Stomach smooth muscle (tissue), 2 donors: ENCODE measurements around the gene MAML3.

Source experiments
- H3K27ac ChIP-seq: one replicate; pipeline ENCODE4 v1.7.0; 2013; ENCODE audit warnings: mild to moderate bottlenecking, low read length, inconsistent platforms
- H3K27me3 ChIP-seq, 2 donors: one replicate each; pipeline ENCODE4 v1.7.0; 2013; ENCODE audit warnings: low read length in 2 of 2; ENCODE audit not compliant: insufficient read depth in 2 of 2, control insufficient read depth in 1 of 2
- H3K36me3 ChIP-seq, 2 donors: one replicate each; pipeline ENCODE4 v1.7.0; 2013; ENCODE audit warnings: low read length in 2 of 2; ENCODE audit not compliant: control insufficient read depth in 2 of 2, insufficient read depth in 2 of 2
- H3K4me1 ChIP-seq: one replicate; pipeline ENCODE4 v1.7.0; 2013; ENCODE audit warnings: low read length; ENCODE audit not compliant: control insufficient read depth, insufficient read depth
- H3K4me3 ChIP-seq, 2 donors: one replicate each; pipeline ENCODE4 v1.7.0; 2013; ENCODE audit warnings: low read length in 2 of 2
- H3K9ac ChIP-seq, 2 donors: one replicate each; pipeline ENCODE4 v1.7.0; 2013; ENCODE audit warnings: low read length in 2 of 2, mild to moderate bottlenecking in 1 of 2
- H3K9me3 ChIP-seq, 2 donors: one replicate each; pipeline ENCODE4 v1.7.0; 2013; ENCODE audit warnings: low read length in 2 of 2; ENCODE audit not compliant: control insufficient read depth in 2 of 2
- donor health status: healthy.
- donor health status: Pancreatic carcinoma.

The MAML3 gene

DNA sequence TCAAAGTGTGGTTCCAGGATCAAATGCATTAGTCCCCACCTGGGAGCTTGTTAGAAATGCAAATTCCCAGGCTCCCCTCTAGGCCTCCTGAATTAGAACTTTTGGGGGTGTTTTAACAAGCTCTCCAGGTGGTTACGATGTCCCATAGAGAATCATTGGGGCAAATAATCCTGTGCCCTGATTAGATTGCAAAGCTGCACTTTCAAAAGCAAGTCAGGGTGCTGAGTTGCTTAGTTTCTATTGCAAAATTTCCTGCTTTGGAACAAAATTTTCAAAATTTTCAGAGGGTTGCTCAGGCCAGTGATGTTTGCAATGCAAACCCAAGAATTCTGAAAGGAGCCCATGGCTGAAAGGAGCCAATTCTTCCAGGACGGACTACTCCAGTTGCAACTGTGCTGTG is 417.3 kb downstream of the MAML3 start:
- Histone ChIP-seq H3K4me1 (peaks cover 31% of the 10 kb centered on the region), H3K9me3 (no peaks in the 10 kb centered on the region), H3K27me3 (no peaks in the 10 kb centered on the region), H3K36me3 (no peaks in the 10 kb centered on the region), H3K27ac (peak overlapping the region; percentile 90), H3K4me3 (no peak overlapping the region), H3K9ac (no peak overlapping the region)

DNA sequence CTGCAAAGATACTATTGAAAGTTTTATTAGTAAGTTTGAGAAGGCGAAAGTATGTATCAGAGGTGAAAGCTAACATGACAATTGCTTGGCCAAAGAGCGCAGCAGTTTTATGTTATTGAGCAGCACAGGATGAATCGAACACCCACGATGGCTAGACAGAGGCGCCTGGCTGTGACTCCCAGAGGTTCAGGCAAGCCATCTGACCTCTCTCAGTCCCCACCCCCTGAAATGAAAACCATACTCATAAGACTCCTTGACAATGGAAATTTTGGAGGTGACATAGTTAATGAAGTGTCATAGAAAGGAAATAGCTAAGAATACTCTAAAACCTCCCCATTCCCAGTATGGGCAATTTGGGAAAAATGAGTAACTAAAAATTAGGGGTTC is 417.7 kb downstream of the MAML3 start:
- Histone ChIP-seq H3K4me1 (peaks cover 30% of the 10 kb centered on the region), H3K9ac (no peak overlapping the region), H3K9me3 (no peaks in the 10 kb centered on the region), H3K4me3 (peak overlapping the region in 1 of 2 donors; percentile 80), H3K27me3 (no peaks in the 10 kb centered on the region), H3K27ac (peak overlapping the region; percentile 90), H3K36me3 (no peaks in the 10 kb centered on the region)

DNA sequence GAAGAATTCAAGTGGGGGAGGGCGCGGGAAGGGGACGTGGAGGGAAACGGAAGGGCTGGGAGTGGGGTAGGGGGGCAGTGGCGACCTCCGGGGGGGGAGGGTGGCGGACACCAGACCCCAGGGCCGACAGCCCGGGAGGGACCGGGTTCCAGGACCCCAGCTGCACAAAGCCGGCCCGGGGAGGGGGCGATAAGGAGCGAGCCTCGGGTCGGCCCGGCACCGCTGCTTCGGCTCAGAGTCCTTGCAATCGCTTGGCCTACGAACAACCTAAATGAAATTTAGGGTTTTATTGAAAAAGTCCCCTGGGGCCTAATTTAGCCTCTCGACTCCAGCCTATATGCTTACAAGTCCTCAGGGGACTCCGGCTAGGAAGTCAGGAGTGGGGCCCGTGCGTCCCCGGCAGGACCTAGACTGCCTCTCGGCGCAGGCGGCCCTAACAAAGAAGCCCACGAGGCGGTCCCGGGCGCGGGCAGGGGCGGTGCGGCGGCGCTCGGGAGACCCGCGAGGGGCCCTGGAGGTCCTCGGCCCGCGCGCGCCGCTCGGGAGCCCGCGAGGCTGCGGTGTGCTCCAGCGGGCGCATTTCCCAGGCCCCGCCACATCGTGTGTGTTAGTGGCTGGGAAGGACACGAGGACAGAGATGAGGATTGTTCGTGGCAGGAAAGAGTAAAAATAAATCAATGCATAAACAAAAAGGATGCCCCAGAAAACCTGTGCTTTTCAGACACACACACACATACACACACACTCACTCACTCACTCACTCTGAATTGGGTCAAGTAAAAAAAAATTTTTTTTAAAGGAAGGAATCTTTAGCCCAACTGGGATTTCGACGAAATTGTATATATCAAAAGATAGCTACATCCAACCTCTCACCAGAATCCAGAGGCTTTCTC is 418.4 kb downstream of the MAML3 start:
- peak overlapping the region; percentile 69 to 85 for H3K9ac ChIP-seq
- H3K36me3 ChIP-seq = no peaks in the 10 kb centered on the region
- no peaks in the 10 kb centered on the region for H3K9me3 ChIP-seq
- peak overlapping the region; percentile 80 for H3K4me3 ChIP-seq
- H3K4me1 ChIP-seq = peaks cover 24% of the 10 kb centered on the region
- H3K27me3 ChIP-seq = no peaks in the 10 kb centered on the region
- H3K27ac ChIP-seq = peak overlapping the region; percentile 90

DNA sequence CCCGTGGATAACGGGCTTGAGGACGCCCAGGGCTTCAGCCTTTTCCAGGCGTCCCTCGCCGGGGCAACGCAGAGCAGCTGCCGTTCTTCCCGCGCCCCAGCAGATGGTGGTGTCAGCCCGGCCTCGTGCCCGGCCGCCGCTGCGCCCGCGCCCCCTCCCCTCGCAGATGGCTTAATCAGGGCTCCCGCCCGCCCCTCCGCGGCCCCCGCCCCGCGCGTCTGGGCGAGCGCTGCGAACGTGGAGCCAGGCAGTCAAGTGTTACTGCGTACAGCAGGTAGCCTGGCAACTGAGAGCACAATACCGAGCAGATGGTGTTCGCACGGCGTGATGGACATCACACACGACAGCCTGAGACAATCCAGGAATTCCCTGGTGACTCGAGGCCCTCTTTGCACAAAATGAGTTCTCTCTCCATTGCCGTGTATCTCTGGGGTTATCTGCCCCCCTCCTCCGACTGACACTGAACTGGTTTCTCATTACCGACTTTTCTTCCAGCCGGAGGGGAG is 419.1 kb downstream of the MAML3 start:
- Histone ChIP-seq H3K9me3 (no peaks in the 10 kb centered on the region), H3K36me3 (peaks cover 0 to under 1% of the 10 kb centered on the region in 2 donors), H3K4me1 (peaks cover 17% of the 10 kb centered on the region), H3K27me3 (no peaks in the 10 kb centered on the region), H3K27ac (peak overlapping the region; percentile 90), H3K9ac (peak overlapping the region; percentile 85 to 87), H3K4me3 (peak overlapping the region; percentile 80)

DNA sequence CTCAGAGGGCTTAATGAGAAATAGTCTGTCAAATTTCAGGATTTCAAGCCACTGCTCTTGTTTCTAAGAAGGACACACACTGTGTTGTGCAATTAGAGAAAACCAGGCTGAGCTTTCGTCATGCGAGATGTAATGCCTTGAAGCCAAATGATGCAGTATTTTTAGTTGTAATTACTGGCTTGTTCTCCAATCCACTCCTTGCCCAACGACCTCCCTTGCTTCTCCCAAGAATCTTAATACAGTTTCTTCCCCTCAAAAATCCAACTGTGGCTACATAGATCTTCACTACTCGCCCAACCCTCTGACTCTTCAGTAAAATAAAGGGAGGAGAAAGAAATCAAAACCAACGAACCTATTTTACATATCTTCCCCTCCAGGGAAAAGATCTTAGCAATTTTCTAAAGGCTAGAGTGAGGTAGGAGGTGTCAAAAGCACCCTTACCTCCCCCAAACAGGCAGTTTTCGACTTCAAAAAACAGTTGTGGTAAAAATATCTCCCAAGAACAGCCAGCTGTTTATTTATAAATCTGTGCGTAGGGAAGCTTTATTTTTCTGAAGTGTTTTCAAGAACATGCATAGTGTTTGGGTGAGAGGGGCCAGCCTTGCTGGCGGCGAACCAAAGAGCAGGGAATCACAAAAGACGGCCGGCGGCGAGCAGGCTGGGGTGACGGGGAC is 419.6 kb downstream of the MAML3 start:
- Histone ChIP-seq H3K27me3 (no peaks in the 10 kb centered on the region), H3K9ac (peak overlapping the region; percentile 85 to 87), H3K9me3 (no peaks in the 10 kb centered on the region), H3K4me1 (peaks cover 14% of the 10 kb centered on the region), H3K36me3 (peaks cover 0 to 2% of the 10 kb centered on the region in 2 donors), H3K4me3 (peak overlapping the region; percentile 61 to 80), H3K27ac (peak overlapping the region; percentile 90)

DNA sequence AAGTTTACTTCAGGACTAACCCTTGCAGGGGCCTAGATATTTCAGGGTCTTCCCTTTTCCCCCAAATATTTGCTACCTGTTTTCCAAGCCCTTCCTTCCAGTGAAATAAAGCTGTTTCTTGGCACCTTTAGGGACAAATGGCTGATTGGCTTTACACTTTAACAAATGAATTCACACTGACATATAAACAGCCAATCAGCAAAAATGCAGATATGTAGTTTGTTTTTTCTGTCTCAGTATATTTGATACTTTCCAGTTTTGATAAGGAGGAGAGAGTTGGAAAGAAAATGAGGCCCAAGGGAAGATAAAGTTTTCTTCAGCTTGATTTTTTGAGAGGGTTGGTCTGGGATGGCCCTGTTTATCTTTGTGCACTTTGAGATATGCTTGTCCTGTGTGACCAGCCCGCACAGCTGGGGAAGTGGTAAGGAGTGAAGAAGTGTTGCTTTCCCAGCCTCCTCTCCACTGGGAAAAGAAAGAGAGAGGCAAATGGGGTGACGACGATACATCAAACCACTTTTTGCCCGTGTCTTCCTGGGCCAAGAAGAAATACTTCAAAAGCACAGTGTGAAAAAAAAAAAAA is 420.9 kb downstream of the MAML3 start:
- H3K4me1 ChIP-seq = peaks cover 14% of the 10 kb centered on the region
- no peak overlapping the region for H3K4me3 ChIP-seq
- peaks cover 0 to 4% of the 10 kb centered on the region in 2 donors for H3K36me3 ChIP-seq
- no peaks in the 10 kb centered on the region for H3K9me3 ChIP-seq
- H3K9ac ChIP-seq = no peak overlapping the region
- no peak overlapping the region for H3K27ac ChIP-seq
- no peaks in the 10 kb centered on the region for H3K27me3 ChIP-seq

DNA sequence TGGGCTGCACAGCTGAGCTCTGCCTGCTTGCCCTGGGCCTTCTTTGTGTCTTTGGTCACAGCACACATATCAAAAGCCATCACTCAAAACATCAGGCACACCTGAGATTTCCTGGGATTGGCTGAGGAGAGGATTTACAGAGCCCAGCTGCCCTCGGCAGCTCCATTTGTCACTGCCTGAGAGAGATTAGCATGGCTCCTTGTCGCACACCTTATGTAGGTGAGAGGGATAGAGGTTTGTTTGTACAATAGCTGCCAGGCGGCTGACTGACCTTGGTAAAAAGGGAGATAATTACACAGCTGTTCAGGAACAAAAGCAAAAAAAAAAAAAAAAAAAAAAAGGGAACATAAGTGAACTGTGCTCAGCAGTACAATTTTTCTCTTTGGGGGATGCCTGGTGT is 425.1 kb downstream of the MAML3 start:
- peaks cover 2% of the 10 kb centered on the region for H3K4me1 ChIP-seq
- peaks cover 6 to 12% of the 10 kb centered on the region in 2 donors for H3K36me3 ChIP-seq
- no peak overlapping the region for H3K27ac ChIP-seq
- no peak overlapping the region for H3K4me3 ChIP-seq
- H3K27me3 ChIP-seq = no peaks in the 10 kb centered on the region
- no peak overlapping the region for H3K9ac ChIP-seq
- H3K9me3 ChIP-seq = no peaks in the 10 kb centered on the region

DNA sequence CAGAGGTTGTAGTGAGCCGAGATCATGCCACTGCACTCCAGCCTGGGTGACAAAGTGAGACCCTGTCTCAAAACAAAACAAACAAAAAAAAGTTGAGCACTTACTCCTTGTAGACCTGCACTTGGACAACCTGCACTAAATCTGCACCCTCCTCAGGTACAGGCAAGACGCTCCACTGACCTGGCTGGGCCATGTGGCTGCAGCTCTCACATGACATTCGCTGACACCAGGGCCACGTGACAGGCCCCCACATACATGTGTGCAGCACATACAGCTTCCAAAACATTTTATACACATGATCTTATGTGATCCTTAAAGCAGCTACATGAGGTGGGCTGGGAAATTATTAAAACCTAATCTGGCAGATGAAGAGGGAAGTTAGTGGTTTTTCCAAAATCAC is 425.8 kb downstream of the MAML3 start:
- Histone ChIP-seq H3K4me3 (no peak overlapping the region), H3K27ac (no peak overlapping the region), H3K36me3 (peaks cover 6 to 12% of the 10 kb centered on the region in 2 donors), H3K9me3 (no peaks in the 10 kb centered on the region), H3K9ac (no peak overlapping the region), H3K27me3 (no peaks in the 10 kb centered on the region), H3K4me1 (no peaks in the 10 kb centered on the region)

DNA sequence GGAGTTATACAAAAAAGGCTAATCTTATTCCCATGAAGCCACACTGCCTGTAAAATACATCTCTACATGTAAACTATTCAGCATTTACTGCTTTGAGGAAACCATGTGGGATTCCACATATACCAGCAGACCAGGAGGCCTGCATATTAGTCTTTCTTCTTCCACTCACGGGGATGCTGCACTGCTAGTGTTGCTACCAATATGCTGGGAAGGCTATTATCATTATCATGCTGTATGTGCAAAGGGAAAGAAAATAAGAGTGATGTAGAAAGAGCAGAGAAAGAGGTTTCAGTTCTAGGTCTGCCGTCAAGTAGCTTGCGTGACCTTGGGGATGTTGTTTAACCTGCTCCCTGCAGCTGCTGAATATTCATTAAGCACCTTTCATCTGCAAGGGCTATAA is 427.4 kb downstream of the MAML3 start:
- Histone ChIP-seq H3K9ac (no peak overlapping the region), H3K27me3 (no peaks in the 10 kb centered on the region), H3K9me3 (no peaks in the 10 kb centered on the region), H3K4me1 (no peaks in the 10 kb centered on the region), H3K4me3 (no peak overlapping the region), H3K27ac (no peak overlapping the region), H3K36me3 (peaks cover 6 to 12% of the 10 kb centered on the region in 2 donors)

DNA sequence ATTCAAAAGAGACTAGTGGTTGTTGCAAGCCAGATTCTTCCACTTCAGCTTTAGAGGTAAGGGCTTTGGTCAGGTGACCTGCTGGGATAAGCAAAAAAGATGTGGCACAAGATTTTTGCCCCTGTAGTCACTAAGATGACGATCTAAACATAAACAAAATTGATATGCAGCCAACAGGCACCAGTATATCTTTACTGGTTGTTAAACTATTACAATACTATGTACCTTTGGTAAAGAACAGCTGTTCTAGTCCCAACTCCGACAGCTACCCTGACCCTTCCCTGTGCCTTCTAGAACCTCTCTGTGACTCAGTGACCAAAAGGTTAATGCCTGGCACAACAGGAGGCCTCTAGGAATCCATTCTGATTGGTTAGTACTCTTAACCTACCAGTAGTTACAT is 428.7 kb downstream of the MAML3 start:
- H3K9me3 ChIP-seq = no peaks in the 10 kb centered on the region
- no peak overlapping the region for H3K27ac ChIP-seq
- no peak overlapping the region for H3K9ac ChIP-seq
- peaks cover 6 to 12% of the 10 kb centered on the region in 2 donors for H3K36me3 ChIP-seq
- no peak overlapping the region for H3K4me3 ChIP-seq
- H3K4me1 ChIP-seq = no peaks in the 10 kb centered on the region
- H3K27me3 ChIP-seq = no peaks in the 10 kb centered on the region
